Stomach (tissue), 9 donors: ENCODE results near the gene SLC5A5. TPM values are rescaled to one million over a fixed set of nuclear protein-coding genes. Genes with fewer than 3 reads are reported as not detected.

Source experiments
- DNase-seq, 2 donors: peaks; one replicate each; pipeline versions ENCODE4 v3.0.0 to v3.0.0-alpha.2; 2013 to 2019
- H3K27ac ChIP-seq, 5 donors: fragments of 200-600 bp in 4 of 5; sonication (generic) in 4 of 5; one replicate each; pipeline ENCODE4 v1.5.1; 2013 to 2019; ENCODE audit warnings: mild to moderate bottlenecking in 1 of 5, moderate library complexity in 1 of 5
- H3K27me3 ChIP-seq, 3 donors: fragments of 200-600 bp; sonication (generic); one replicate each; pipeline ENCODE4 v1.5.1; 2017 to 2019; ENCODE audit warnings: mixed run types in 1 of 3
- H3K36me3 ChIP-seq, 4 donors: fragments of 200-600 bp; sonication (generic); 1 replicate in 3 of 4; 2 replicates in 1 of 4; pipeline ENCODE4 v1.5.1; 2016 to 2019
- H3K4me1 ChIP-seq, 4 donors: fragments of 200-600 bp; sonication (generic); one replicate each; pipeline ENCODE4 v1.5.1; 2016 to 2019
- H3K4me3 ChIP-seq, 4 donors: fragments of 200-600 bp; sonication (generic) in 3 of 4; one replicate each; pipeline ENCODE4 v1.5.1; 2016 to 2019; ENCODE audit warnings: mild to moderate bottlenecking in 1 of 4
- H3K9me3 ChIP-seq, 4 donors: fragments of 200-600 bp; sonication (generic); one replicate each; pipeline ENCODE4 v1.5.1; 2016 to 2019
- EP300 ChIP-seq: sonication (generic); formaldehyde crosslinking; IDR thresholded peaks from one replicate; pipeline ENCODE4 v1.6.1; 2017; ENCODE audit warnings: antibody characterized with exemption
- POLR2A ChIP-seq, 4 donors: fragments of 450-650 bp; IDR thresholded peaks; one replicate each; pipeline ENCODE4 v1.6.1; 2016; ENCODE audit warnings: antibody characterized with exemption in 4 of 4, control low read depth in 2 of 4, mild to moderate bottlenecking in 1 of 4, moderate library complexity in 1 of 4
- POLR2AphosphoS5 ChIP-seq, 3 donors: sonication (generic); formaldehyde crosslinking; IDR thresholded peaks; one replicate each; pipeline ENCODE4 v1.6.1; 2016; ENCODE audit warnings: antibody characterized with exemption in 3 of 3
- WGBS, 5 donors: extraction: QIAGEN DNeasy Blood & Tissue Kit in 3 of 5; methylation state at CpG; one replicate each; pipeline versions ENCODE4 v1.1.5 to v1.1.7; 2013 to 2018; 5-methylcytosine and 5-hydroxymethylcytosine counted together
- intact Hi-C: fragments of 100-400 bp; cut with DNase I; formaldehyde crosslinking; loops from one replicate; pipeline ENCODE4 v1.15.1; 2023; ENCODE audit warnings: low total_unique reads
- polyA plus RNA-seq, 3 donors: library from polyadenylated mRNA; stranded (reverse); fragments of 200-250 nt; gene quantifications; one replicate each; pipeline ENCODE4 v1.2.3, GENCODE V29; 2013
- total RNA-seq, 5 donors: library from RNA; depleted of rRNA; stranded (reverse); fragments of >200 nt; gene quantifications; one replicate each; pipeline versions ENCODE4 v1.1.0 to v1.2.3, GENCODE V29; 2014 to 2016
- TF ChIP-seq, protein P1 (sequence below), 7 experiments: fragments of 450-650 bp in 4 of 7; fragments of 200-600 bp in 3 of 7; sonication (generic) in 3 of 7; IDR thresholded peaks; one replicate each; pipeline ENCODE4 v1.5.1; 2016 to 2019; ENCODE audit warnings: antibody characterized with exemption in 7 of 7, control low read depth in 2 of 7, mild to moderate bottlenecking in 1 of 7
- donor health status: healthy with polysubstance abuse.
- donor health status: Bipolar disorder and iron deficiency.
- donor health status: healthy.

The SLC5A5 gene
- total and polyA plus RNA-seq, 8 donors, result 1.3 to 116 (median 19.7) TPM; not detected in 1

DNA sequence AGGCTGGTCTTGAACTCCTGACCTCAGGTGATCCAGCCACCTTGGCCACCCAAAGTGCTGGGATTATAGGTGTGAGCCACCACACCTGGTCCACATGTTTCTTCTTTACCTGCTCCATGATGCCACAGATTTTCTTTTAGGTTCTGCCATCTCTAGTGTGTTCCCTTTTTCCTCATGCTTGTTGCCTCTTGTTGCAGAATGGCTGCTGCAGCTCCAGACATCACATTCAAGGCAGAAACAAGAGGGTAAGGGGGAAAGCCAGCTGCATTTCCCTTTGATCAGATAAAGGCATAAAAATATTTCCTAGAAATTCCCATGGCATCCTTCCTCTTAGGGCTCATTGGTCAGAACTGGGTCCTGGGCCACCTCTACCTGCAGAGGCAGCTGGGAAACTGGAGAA is 48.8 kb downstream of the SLC5A5 start:
- intact Hi-C loops, result no loop called here
- Histone ChIP-seq H3K36me3 (no peaks in the 10 kb centered on the region), H3K27ac (no peak overlapping the region), H3K9me3 (peaks cover 0 to 4% (median 2%) of the 10 kb centered on the region in 4 donors), H3K27me3 (peaks cover 0 to 19% (median 0%) of the 10 kb centered on the region in 3 donors), H3K4me3 (no peak overlapping the region), H3K4me1 (peaks cover 4 to 10% (median 7%) of the 10 kb centered on the region in 4 donors)
- DNase-seq, result no peak
- TF ChIP-seq POLR2A (IDR thresholded peaks at IDR 0.05), result no peak
- TF ChIP-seq, protein P1, sequence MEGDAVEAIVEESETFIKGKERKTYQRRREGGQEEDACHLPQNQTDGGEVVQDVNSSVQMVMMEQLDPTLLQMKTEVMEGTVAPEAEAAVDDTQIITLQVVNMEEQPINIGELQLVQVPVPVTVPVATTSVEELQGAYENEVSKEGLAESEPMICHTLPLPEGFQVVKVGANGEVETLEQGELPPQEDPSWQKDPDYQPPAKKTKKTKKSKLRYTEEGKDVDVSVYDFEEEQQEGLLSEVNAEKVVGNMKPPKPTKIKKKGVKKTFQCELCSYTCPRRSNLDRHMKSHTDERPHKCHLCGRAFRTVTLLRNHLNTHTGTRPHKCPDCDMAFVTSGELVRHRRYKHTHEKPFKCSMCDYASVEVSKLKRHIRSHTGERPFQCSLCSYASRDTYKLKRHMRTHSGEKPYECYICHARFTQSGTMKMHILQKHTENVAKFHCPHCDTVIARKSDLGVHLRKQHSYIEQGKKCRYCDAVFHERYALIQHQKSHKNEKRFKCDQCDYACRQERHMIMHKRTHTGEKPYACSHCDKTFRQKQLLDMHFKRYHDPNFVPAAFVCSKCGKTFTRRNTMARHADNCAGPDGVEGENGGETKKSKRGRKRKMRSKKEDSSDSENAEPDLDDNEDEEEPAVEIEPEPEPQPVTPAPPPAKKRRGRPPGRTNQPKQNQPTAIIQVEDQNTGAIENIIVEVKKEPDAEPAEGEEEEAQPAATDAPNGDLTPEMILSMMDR (IDR thresholded peaks at IDR 0.05), result no peak
- TF ChIP-seq EP300, result no peak
- TF ChIP-seq POLR2AphosphoS5 (IDR thresholded peaks at IDR 0.05), result no peak

DNA sequence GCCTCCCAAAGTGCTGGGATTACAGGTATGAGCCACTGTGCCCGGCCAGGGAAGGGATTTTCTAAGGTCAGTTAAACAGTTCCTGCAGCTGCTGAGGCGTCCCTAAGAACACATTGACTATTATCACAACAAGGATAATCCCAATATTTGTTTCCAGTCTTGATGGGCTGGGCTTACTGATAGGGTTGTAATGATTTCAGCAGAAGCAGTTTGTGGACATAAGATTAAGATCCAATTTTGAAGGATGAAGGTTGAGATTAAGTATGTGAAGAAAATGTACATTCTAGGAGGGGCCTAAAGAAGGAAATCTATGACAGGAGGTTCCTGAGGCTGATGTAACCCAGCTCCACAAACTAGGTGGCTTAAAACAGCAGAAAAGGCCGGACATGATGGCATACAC is 50.4 kb downstream of the SLC5A5 start:
- no peak for DNase-seq
- intact Hi-C loops, result no loop called here
- peaks cover 0 to 4% (median 1%) of the 10 kb centered on the region in 4 donors for H3K9me3 ChIP-seq
- no peak overlapping the region for H3K4me3 ChIP-seq
- no peaks in the 10 kb centered on the region for H3K36me3 ChIP-seq
- peak overlapping the region in 1 of 5 donors; percentile 34 for H3K27ac ChIP-seq
- no peaks in the 10 kb centered on the region for H3K4me1 ChIP-seq
- TF ChIP-seq POLR2A (IDR thresholded peaks at IDR 0.05) (no peak), EP300 (no peak), POLR2AphosphoS5 (IDR thresholded peaks at IDR 0.05) (peak in 1 of 3 donors; percentile 50)
- TF ChIP-seq, protein P1 (IDR thresholded peaks at IDR 0.05), result no peak
- 39 to 57% (median 45%) methylated on average over 3 of the region's 3 CpGs for WGBS, 5 donors
- H3K27me3 ChIP-seq, result peaks cover 0 to 12% (median 0%) of the 10 kb centered on the region in 3 donors

GRCh38 chr19:17926044-17926443 is 54.3 kb downstream of the SLC5A5 start:
- H3K9me3 ChIP-seq, result no peaks in the 10 kb centered on the region
- intact Hi-C loops, result no loop called here
- TF ChIP-seq EP300 (no peak), POLR2AphosphoS5 (IDR thresholded peaks at IDR 0.05) (no peak), POLR2A (IDR thresholded peaks at IDR 0.05) (no peak)
- TF ChIP-seq, protein P1 (IDR thresholded peaks at IDR 0.05), result no peak
- no peaks in the 10 kb centered on the region for H3K36me3 ChIP-seq
- 70 to 81% (median 77%) methylated on average over 4 of the region's 4 CpGs for WGBS, 5 donors
- DNase-seq, result no peak
- no peaks in the 10 kb centered on the region for H3K4me1 ChIP-seq
- no peak overlapping the region for H3K4me3 ChIP-seq
- H3K27ac ChIP-seq, result no peak overlapping the region
- peaks cover 0 to 7% (median 0%) of the 10 kb centered on the region in 3 donors for H3K27me3 ChIP-seq

- 50 to 65% (median 59%) methylated on average over 4 of the region's 4 CpGs for WGBS, 5 donors
- no peak overlapping the region for H3K27ac ChIP-seq
- H3K4me1 ChIP-seq, result peaks cover 15 to 22% (median 19%) of the 10 kb centered on the region in 4 donors
- H3K27me3 ChIP-seq, result peaks cover 0 to 7% (median 0%) of the 10 kb centered on the region in 3 donors
- no peak for DNase-seq
- TF ChIP-seq POLR2A (IDR thresholded peaks at IDR 0.05), result no peak
- TF ChIP-seq POLR2AphosphoS5 (IDR thresholded peaks at IDR 0.05), result no peak
- no peak for TF ChIP-seq EP300
- TF ChIP-seq, protein P1 (IDR thresholded peaks at IDR 0.05), result no peak
- intact Hi-C loops, result no loop called here
- no peaks in the 10 kb centered on the region for H3K9me3 ChIP-seq
- no peak overlapping the region for H3K4me3 ChIP-seq
- H3K36me3 ChIP-seq, result no peaks in the 10 kb centered on the region
Observed at GRCh38 chr19:17929056-17929455, 57.3 kb downstream of the SLC5A5 start.
